Measurements from ENCODE around the gene ESYT1. TPM values are rescaled to one million over a fixed set of nuclear protein-coding genes. Genes with fewer than 3 reads are reported as not detected.

The ESYT1 gene
- total RNA-seq, 1 donor: 304 TPM

DNA sequence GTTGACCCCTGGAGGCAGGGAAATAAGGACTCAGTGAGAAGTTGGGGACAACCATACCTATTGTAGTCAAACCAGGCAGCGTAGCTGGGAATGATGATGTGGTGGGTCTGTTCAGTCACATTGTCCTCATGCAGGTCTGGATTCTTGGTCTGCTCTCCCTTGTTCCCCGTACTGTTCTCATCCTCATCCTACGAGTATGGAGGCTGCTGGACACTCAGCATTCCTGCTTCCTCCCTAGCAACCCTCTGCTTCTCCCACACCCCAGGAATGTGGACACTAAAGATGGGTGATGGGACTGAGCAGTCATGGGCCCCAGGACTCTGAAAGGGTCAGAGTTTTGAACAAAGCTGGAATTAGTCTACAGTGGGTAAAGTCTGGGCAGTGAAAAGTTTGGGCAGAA is 50.3 kb downstream of the ESYT1 start:
- H3K9me3 ChIP-seq (ENCODE audit: low read depth, low read length): no peaks in the 10 kb centered on the region
- H3K79me2 ChIP-seq (ENCODE audit: insufficient read depth, low read length): no peaks in the 10 kb centered on the region
- no peak for DNase-seq (ENCODE audit: insufficient read length, low spot score, missing footprints)
- H4K20me1 ChIP-seq (ENCODE audit: insufficient read depth, low read length): no peaks in the 10 kb centered on the region
- no peak overlapping the region for H2AFZ ChIP-seq (ENCODE audit: low read length)
- H3K4me2 ChIP-seq (ENCODE audit: insufficient read depth, low read length): no peak overlapping the region
- H3K27me3 ChIP-seq (ENCODE audit: insufficient read depth, low read length): no peaks in the 10 kb centered on the region
- H3K4me1 ChIP-seq (ENCODE audit: insufficient read depth, low read length): no peaks in the 10 kb centered on the region
- no peak overlapping the region for H3K4me3 ChIP-seq (ENCODE audit: insufficient read depth, low read length)
- peaks cover 84% of the 10 kb centered on the region for H3K36me3 ChIP-seq (ENCODE audit: insufficient read depth, low read length)
- H3K27ac ChIP-seq (ENCODE audit: low read depth, low read length): no peak overlapping the region
- TF ChIP-seq, protein P1, sequence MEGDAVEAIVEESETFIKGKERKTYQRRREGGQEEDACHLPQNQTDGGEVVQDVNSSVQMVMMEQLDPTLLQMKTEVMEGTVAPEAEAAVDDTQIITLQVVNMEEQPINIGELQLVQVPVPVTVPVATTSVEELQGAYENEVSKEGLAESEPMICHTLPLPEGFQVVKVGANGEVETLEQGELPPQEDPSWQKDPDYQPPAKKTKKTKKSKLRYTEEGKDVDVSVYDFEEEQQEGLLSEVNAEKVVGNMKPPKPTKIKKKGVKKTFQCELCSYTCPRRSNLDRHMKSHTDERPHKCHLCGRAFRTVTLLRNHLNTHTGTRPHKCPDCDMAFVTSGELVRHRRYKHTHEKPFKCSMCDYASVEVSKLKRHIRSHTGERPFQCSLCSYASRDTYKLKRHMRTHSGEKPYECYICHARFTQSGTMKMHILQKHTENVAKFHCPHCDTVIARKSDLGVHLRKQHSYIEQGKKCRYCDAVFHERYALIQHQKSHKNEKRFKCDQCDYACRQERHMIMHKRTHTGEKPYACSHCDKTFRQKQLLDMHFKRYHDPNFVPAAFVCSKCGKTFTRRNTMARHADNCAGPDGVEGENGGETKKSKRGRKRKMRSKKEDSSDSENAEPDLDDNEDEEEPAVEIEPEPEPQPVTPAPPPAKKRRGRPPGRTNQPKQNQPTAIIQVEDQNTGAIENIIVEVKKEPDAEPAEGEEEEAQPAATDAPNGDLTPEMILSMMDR (IDR thresholded peaks at IDR 0.05; ENCODE audit: extremely low read depth, low read depth, low read length): no peak

GRCh38 chr12:56186957-56187356 is 58.9 kb downstream of the ESYT1 start:
- DNase-seq (ENCODE audit: insufficient read length, low spot score, missing footprints): peak; percentile 52
- Histone ChIP-seq H3K9me3 (ENCODE audit: low read depth, low read length) (no peaks in the 10 kb centered on the region), H3K36me3 (ENCODE audit: insufficient read depth, low read length) (peaks cover 32% of the 10 kb centered on the region), H3K27me3 (ENCODE audit: insufficient read depth, low read length) (no peaks in the 10 kb centered on the region), H3K4me3 (ENCODE audit: insufficient read depth, low read length) (no peak overlapping the region), H2AFZ (ENCODE audit: low read length) (no peak overlapping the region), H3K79me2 (ENCODE audit: insufficient read depth, low read length) (peaks cover 41% of the 10 kb centered on the region), H3K4me1 (ENCODE audit: insufficient read depth, low read length) (peaks cover 23% of the 10 kb centered on the region), H4K20me1 (ENCODE audit: insufficient read depth, low read length) (peaks cover 13% of the 10 kb centered on the region), H3K27ac (ENCODE audit: low read depth, low read length) (no peak overlapping the region), H3K4me2 (ENCODE audit: insufficient read depth, low read length) (no peak overlapping the region)
- TF ChIP-seq, protein P1 (IDR thresholded peaks at IDR 0.05; ENCODE audit: extremely low read depth, low read depth, low read length): no peak

DNA sequence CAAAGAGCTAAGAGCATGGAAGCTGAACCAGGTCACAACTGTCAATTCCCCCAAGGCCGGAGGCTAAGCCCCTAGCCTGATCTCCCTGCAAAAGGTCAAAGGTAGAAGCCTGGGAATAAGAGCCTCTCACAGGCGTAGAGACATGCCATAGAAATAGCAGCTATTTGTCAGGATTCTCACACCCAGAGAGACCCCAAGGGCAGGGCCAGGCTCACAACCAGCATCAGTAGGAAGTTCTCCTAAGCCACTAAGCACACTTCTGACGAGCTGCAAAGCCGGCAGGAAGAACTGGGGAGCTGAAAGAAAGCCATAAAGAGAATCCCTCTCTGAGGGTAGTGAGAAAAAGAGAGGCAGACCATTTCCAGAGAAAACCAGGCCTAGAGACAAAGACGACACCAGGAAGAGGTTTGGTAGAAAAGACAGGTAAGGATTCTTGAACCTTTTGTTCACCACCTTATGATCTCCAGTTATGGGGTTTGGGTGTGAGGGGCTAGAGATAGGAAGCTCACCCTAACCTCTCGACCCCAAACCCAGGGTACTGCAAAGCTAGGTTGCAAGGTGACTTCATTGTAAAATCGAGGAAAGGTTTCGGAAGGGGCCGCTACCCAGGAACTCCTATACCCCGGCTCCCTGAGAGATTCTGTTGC is 60.2 kb downstream of the ESYT1 start:
- Histone ChIP-seq H3K27me3 (ENCODE audit: insufficient read depth, low read length) (no peaks in the 10 kb centered on the region), H2AFZ (ENCODE audit: low read length) (peak overlapping the region; percentile 50), H3K4me1 (ENCODE audit: insufficient read depth, low read length) (peaks cover 23% of the 10 kb centered on the region), H3K79me2 (ENCODE audit: insufficient read depth, low read length) (peaks cover 41% of the 10 kb centered on the region), H3K27ac (ENCODE audit: low read depth, low read length) (peak overlapping the region; percentile 52), H4K20me1 (ENCODE audit: insufficient read depth, low read length) (peaks cover 13% of the 10 kb centered on the region), H3K36me3 (ENCODE audit: insufficient read depth, low read length) (peaks cover 24% of the 10 kb centered on the region), H3K4me2 (ENCODE audit: insufficient read depth, low read length) (peak overlapping the region; percentile 98), H3K4me3 (ENCODE audit: insufficient read depth, low read length) (peak overlapping the region; percentile 94), H3K9me3 (ENCODE audit: low read depth, low read length) (no peaks in the 10 kb centered on the region)
- peak; percentile 82 for DNase-seq (ENCODE audit: insufficient read length, low spot score, missing footprints)
- TF ChIP-seq, protein P1 (IDR thresholded peaks at IDR 0.05; ENCODE audit: extremely low read depth, low read depth, low read length): no peak

- peak overlapping the region; percentile 98 for H3K4me2 ChIP-seq (ENCODE audit: insufficient read depth, low read length)
- DNase-seq (ENCODE audit: insufficient read length, low spot score, missing footprints): peak; percentile 72
- peaks cover 19% of the 10 kb centered on the region for H3K36me3 ChIP-seq (ENCODE audit: insufficient read depth, low read length)
- H4K20me1 ChIP-seq (ENCODE audit: insufficient read depth, low read length): peaks cover 13% of the 10 kb centered on the region
- peak overlapping the region; percentile 94 for H3K4me3 ChIP-seq (ENCODE audit: insufficient read depth, low read length)
- peak overlapping the region; percentile 52 for H3K27ac ChIP-seq (ENCODE audit: low read depth, low read length)
- H3K27me3 ChIP-seq (ENCODE audit: insufficient read depth, low read length): no peaks in the 10 kb centered on the region
- peaks cover 23% of the 10 kb centered on the region for H3K4me1 ChIP-seq (ENCODE audit: insufficient read depth, low read length)
- no peaks in the 10 kb centered on the region for H3K9me3 ChIP-seq (ENCODE audit: low read depth, low read length)
- peak overlapping the region; percentile 50 for H2AFZ ChIP-seq (ENCODE audit: low read length)
- TF ChIP-seq, protein P1 (IDR thresholded peaks at IDR 0.05; ENCODE audit: extremely low read depth, low read depth, low read length): no peak
- H3K79me2 ChIP-seq (ENCODE audit: insufficient read depth, low read length): peaks cover 41% of the 10 kb centered on the region
Measured at GRCh38 chr12:56188778-56189098, 60.7 kb downstream of the ESYT1 start.
